H1 (cell line): ENCODE results near the gene DAB2IP. TPM values are rescaled to one million over a fixed set of nuclear protein-coding genes. Genes with fewer than 3 reads are reported as not detected.

Experiments used
- CTCF ChIA-PET: fragments of 300-600 bp; sonication (Branson Sonifier 250); formaldehyde crosslinking; loops from one replicate; lab custom pipeline; 2021; ENCODE audit not compliant: partially characterized antibody; lab: Charles Lee
- POLR2A ChIA-PET: fragments of 300-600 bp; sonication (Branson Sonifier 250); formaldehyde crosslinking; loops from one replicate; lab custom pipeline; 2021; ENCODE audit warnings: inconsistent platforms; ENCODE audit not compliant: partially characterized antibody; lab: Charles Lee
- DNase-seq, 2 experiments: peaks; one replicate each; pipeline versions ENCODE4 v3.0.0 to v3.0.0-alpha.2; 2010 to 2022; ENCODE audit warnings: low spot score in 2 of 2, low read depth in 1 of 2, mixed read lengths in 1 of 2
- FAIRE-seq: peaks from 2 replicates; lab custom pipeline; 2011; peaks lifted over from hg19 to GRCh38; lab: Jason Lieb, UNC
- H2AFZ ChIP-seq: 2 replicates; pipeline ENCODE4 v1.8.1; 2012; ENCODE audit warnings: low read length, inconsistent platforms
- H2AK5ac ChIP-seq: 2 replicates; pipeline ENCODE4 v1.6.1; 2013; ENCODE audit warnings: low read depth, low read length
- H2BK120ac ChIP-seq: replicated peaks from 2 replicates; pipeline ENCODE3; 2013; ENCODE audit warnings: low read depth, low read length, inconsistent platforms
- H2BK12ac ChIP-seq: 2 replicates; pipeline ENCODE4 v1.6.1; 2013; ENCODE audit warnings: low read depth, low read length
- H2BK15ac ChIP-seq: 2 replicates; pipeline ENCODE4 v1.6.1; 2013; ENCODE audit warnings: low read length
- H2BK20ac ChIP-seq: 2 replicates; pipeline ENCODE4 v1.6.1; 2013; ENCODE audit warnings: low read length
- H2BK5ac ChIP-seq: 2 replicates; pipeline ENCODE4 v1.6.1; 2013; ENCODE audit warnings: low read depth, low read length
- H3K14ac ChIP-seq: 2 replicates; pipeline ENCODE4 v1.6.1; 2013; ENCODE audit warnings: inconsistent platforms; ENCODE audit not compliant: insufficient read length
- H3K18ac ChIP-seq: 2 replicates; pipeline ENCODE4 v1.6.1; 2013; ENCODE audit warnings: low read length; ENCODE audit errors: extremely low read depth
- H3K23ac ChIP-seq: 2 replicates; pipeline ENCODE4 v1.6.1; 2013; ENCODE audit warnings: inconsistent platforms; ENCODE audit not compliant: insufficient read length
- H3K23me2 ChIP-seq: 2 replicates; pipeline ENCODE4 v1.6.1; 2013; ENCODE audit warnings: low read depth, low read length
- H3K27ac ChIP-seq: 2 replicates; pipeline ENCODE4 v1.6.1; 2011; ENCODE audit warnings: low read depth, low read length, inconsistent platforms
- H3K27me3 ChIP-seq, 4 experiments: replicated peaks in 1 of 4; 1 replicate in 1 of 4; 2 replicates in 3 of 4; pipeline versions ENCODE4 v1.6.1 to v1.8.1; 2011 to 2013; ENCODE audit warnings: low read length in 3 of 4, mild to moderate bottlenecking in 3 of 4, inconsistent platforms in 2 of 4, mixed read lengths in 2 of 4, moderate library complexity in 1 of 4; ENCODE audit not compliant: control insufficient read depth in 3 of 4, insufficient read depth in 3 of 4; ENCODE audit errors: extremely low read depth in 1 of 4
- H3K36me3 ChIP-seq, 4 experiments: 2 replicates each; pipeline versions ENCODE4 v1.6.1 to v1.8.1; 2011 to 2013; ENCODE audit warnings: mild to moderate bottlenecking in 4 of 4, low read length in 3 of 4, moderate library complexity in 2 of 4, control low read depth in 1 of 4, inconsistent platforms in 1 of 4; ENCODE audit not compliant: insufficient read depth in 4 of 4, control insufficient read depth in 2 of 4
- H3K4ac ChIP-seq: replicated peaks from 2 replicates; pipeline ENCODE3; 2013; ENCODE audit warnings: low read length, low read depth, mixed read lengths, inconsistent platforms; ENCODE audit not compliant: insufficient read length
- H3K4me1 ChIP-seq, 4 experiments: replicated peaks in 1 of 4; 1 replicate in 1 of 4; 2 replicates in 3 of 4; pipeline versions ENCODE4 v1.6.1 to v1.8.1; 2011 to 2013; ENCODE audit warnings: low read length in 3 of 4, inconsistent platforms in 2 of 4, mixed read lengths in 1 of 4; ENCODE audit not compliant: insufficient read depth in 4 of 4, control insufficient read depth in 3 of 4
- H3K4me2 ChIP-seq, 2 experiments: 2 replicates each; pipeline versions ENCODE4 v1.6.1 to v1.8.1; 2011 to 2013; ENCODE audit warnings: low read depth in 2 of 2, low read length in 2 of 2, control low read depth in 1 of 2, inconsistent platforms in 1 of 2, mild to moderate bottlenecking in 1 of 2; ENCODE audit not compliant: insufficient read depth in 1 of 2
- H3K4me3 ChIP-seq, 4 experiments: fragments of 200-600, 300-600 bp in 1 of 4; sonication (generic), shearing (Covaris generic), sonication (Bioruptor Twin) in 1 of 4; 2 replicates each; pipeline versions ENCODE4 v1.5.1 to v1.8.1; 2011 to 2016; ENCODE audit warnings: low read length in 4 of 4, low read depth in 3 of 4, control low read depth in 2 of 4, inconsistent platforms in 2 of 4, mild to moderate bottlenecking in 2 of 4, mixed read lengths in 1 of 4, moderate library complexity in 1 of 4; ENCODE audit not compliant: insufficient read depth in 2 of 4; ENCODE audit errors: extremely low read depth in 1 of 4
- H3K56ac ChIP-seq: replicated peaks from 2 replicates; pipeline ENCODE3; 2013; ENCODE audit warnings: low read depth, mild to moderate bottlenecking, mixed read lengths, low read length, inconsistent platforms; ENCODE audit not compliant: insufficient read length
- H3K79me1 ChIP-seq: 2 replicates; pipeline ENCODE4 v1.6.1; 2013; ENCODE audit warnings: low read depth, low read length, control low read depth
- H3K79me2 ChIP-seq, 2 experiments: 2 replicates each; pipeline versions ENCODE4 v1.6.1 to v1.8.1; 2012 to 2013; ENCODE audit warnings: low read length in 2 of 2, mild to moderate bottlenecking in 2 of 2, inconsistent platforms in 1 of 2; ENCODE audit not compliant: insufficient read depth in 2 of 2, control insufficient read depth in 1 of 2
- H3K9ac ChIP-seq, 4 experiments: replicated peaks in 1 of 4; 1 replicate in 1 of 4; 2 replicates in 3 of 4; pipeline versions ENCODE4 v1.6.1 to v1.8.1; 2011 to 2013; ENCODE audit warnings: low read depth in 3 of 4, low read length in 3 of 4, control low read depth in 2 of 4, mild to moderate bottlenecking in 2 of 4, moderate library complexity in 2 of 4, inconsistent platforms in 1 of 4; ENCODE audit errors: extremely low read depth in 1 of 4
- H3K9me3 ChIP-seq, 2 experiments: 2 replicates each; pipeline versions ENCODE4 v1.6.1 to v1.8.1; 2012 to 2013; ENCODE audit warnings: mild to moderate bottlenecking in 2 of 2, moderate library complexity in 2 of 2, control low read depth in 1 of 2, inconsistent platforms in 1 of 2, low read depth in 1 of 2, low read length in 1 of 2, mixed read lengths in 1 of 2; ENCODE audit not compliant: insufficient read depth in 2 of 2
- H4K20me1 ChIP-seq, 2 experiments: replicated peaks in 1 of 2; 2 replicates each; pipeline versions ENCODE3 to v1.8.1; 2011 to 2013; ENCODE audit warnings: inconsistent platforms in 2 of 2, low read length in 2 of 2, mild to moderate bottlenecking in 1 of 2; ENCODE audit not compliant: insufficient read depth in 2 of 2, control insufficient read depth in 1 of 2
- H4K5ac ChIP-seq: 2 replicates; pipeline ENCODE4 v1.6.1; 2013; ENCODE audit warnings: low read length, low read depth, mixed read lengths, inconsistent platforms; ENCODE audit not compliant: insufficient read length
- H4K8ac ChIP-seq: 2 replicates; pipeline ENCODE4 v1.8.0; 2013; ENCODE audit warnings: mild to moderate bottlenecking, moderate library complexity, low read length, inconsistent platforms; ENCODE audit not compliant: insufficient read depth; ENCODE audit errors: extremely low read depth
- H4K91ac ChIP-seq: replicated peaks from 2 replicates; pipeline ENCODE3; 2013; ENCODE audit warnings: low read length, mixed read lengths, inconsistent platforms; ENCODE audit not compliant: insufficient read length
- ASH2L ChIP-seq: fragments of 200-600, 300-600 bp; sonication (generic); IDR thresholded peaks from one replicate; pipeline ENCODE4 v1.7.1; 2017; ENCODE audit warnings: low read length
- CBX5 ChIP-seq: fragments of 300-800, 300-1000 bp; sonication (generic); IDR thresholded peaks from 2 replicates; pipeline ENCODE4 v1.7.1; 2016; ENCODE audit warnings: antibody characterized with exemption, low read length, low read depth
- E2F6 ChIP-seq: IDR thresholded peaks from 2 replicates; pipeline ENCODE4 v1.6.1; 2012; ENCODE audit warnings: inconsistent platforms
- EZH2 ChIP-seq: fragments of 200-600 bp; sonication (generic); IDR thresholded peaks from 2 replicates; pipeline ENCODE4 v1.7.1; 2012; ENCODE audit warnings: low read depth, mild to moderate bottlenecking, moderate library complexity, low read length, inconsistent platforms; ENCODE audit not compliant: severe bottlenecking
- GABPA ChIP-seq: IDR thresholded peaks from 2 replicates; pipeline ENCODE4 v1.6.1; 2011; ENCODE audit warnings: mild to moderate bottlenecking, low read length, moderate library complexity, borderline replicate concordance; ENCODE audit not compliant: insufficient read depth
- KDM1A ChIP-seq: fragments of 200-600, 300-600 bp; sonication (generic); IDR thresholded peaks from 2 replicates; pipeline ENCODE4 v1.7.1; 2016; ENCODE audit warnings: mild to moderate bottlenecking, low read length, borderline replicate concordance
- SUZ12 ChIP-seq: fragments of 200-600 bp; sonication (generic); IDR thresholded peaks from 2 replicates; pipeline ENCODE4 v1.6.1; 2012; ENCODE audit warnings: mild to moderate bottlenecking, inconsistent platforms, low read length, moderate library complexity, mixed read lengths
- ZNF274 ChIP-seq: IDR thresholded peaks from 2 replicates; pipeline ENCODE4 v1.7.0; 2012; ENCODE audit warnings: low read length, borderline replicate concordance; ENCODE audit errors: extremely low read depth
- WGBS, 2 experiments: shearing (Covaris generic) in 1 of 2; methylation state at CpG; one replicate each; pipeline versions ENCODE4 v1.1.6 to v1.1.7; 2013 to 2015; ENCODE audit warnings: low lambda C conversion rate in 2 of 2, mixed read lengths in 2 of 2, inconsistent platforms in 1 of 2, low coverage in 1 of 2, missing lambda C conversion rate in 1 of 2; ENCODE audit not compliant: insufficient replicate concordance in 2 of 2, insufficient coverage in 1 of 2, insufficient read length in 1 of 2; ENCODE audit errors: extremely low coverage in 1 of 2, missing lambda C conversion rate in 1 of 2; 5-methylcytosine and 5-hydroxymethylcytosine counted together
- polyA plus RNA-seq, 7 experiments: library from polyadenylated mRNA; depleted of rRNA in 3 of 7; stranded (reverse) in 5 of 7; unstranded in 2 of 7; fragments of >200 nt in 5 of 7; fragments of 200-250 nt in 2 of 7; gene quantifications; 1 replicate in 5 of 7; 2 replicates in 1 of 7; 4 replicates in 1 of 7; pipeline versions ENCODE4 v1.2.1 to v1.2.3, GENCODE V29; 2011 to 2013; ENCODE audit warnings: missing spikeins in 2 of 7, mixed read lengths in 2 of 7
- total RNA-seq: library from RNA; stranded (reverse); fragmentation: NEBNext Ultra II Directional; extraction: Animal tissue kit (Norgen Biotek cat#: 25700); gene quantifications from 2 replicates; pipeline ENCODE4 v1.2.1, GENCODE V29; 2021

Gene DAB2IP
- total and polyA plus RNA-seq, 2 of the 8 experiments (the other 6 are each of a cell fraction or from before 2014, with no cell fraction given) = 19.7 to 39.5 TPM

- no peak overlapping the region for H4K8ac ChIP-seq
- no peak overlapping the region for H2BK120ac ChIP-seq
- no peak overlapping the region for H3K4me3 ChIP-seq
- H3K23me2 ChIP-seq = no peaks in the 10 kb centered on the region
- ChIA-PET CTCF (interaction anchor here (1.0 to 3.1 kb wide), 2 partner anchors 12 to 71 kb away, joined by 3 to 7 read pairs; no protein-coding TSS in a partner anchor), POLR2A (interaction anchor here (0.8 kb wide), 1 partner anchor 8 kb away, joined by 5 read pairs; no protein-coding TSS in a partner anchor)
- no peak overlapping the region for H2AK5ac ChIP-seq
- no peaks in the 10 kb centered on the region for H3K27me3 ChIP-seq
- H2AFZ ChIP-seq = no peak overlapping the region
- no peak overlapping the region for H3K4ac ChIP-seq
- H3K79me2 ChIP-seq = peaks cover 0 to 4% of the 10 kb centered on the region in 2 experiments; a peak in 1 of 4 replicates
- no peak overlapping the region for H2BK20ac ChIP-seq
- H3K18ac ChIP-seq = no peak overlapping the region
- H3K4me1 ChIP-seq = no peaks in the 10 kb centered on the region
- H3K9me3 ChIP-seq = no peaks in the 10 kb centered on the region
- H3K14ac ChIP-seq = no peak overlapping the region
- H3K27ac ChIP-seq = no peak overlapping the region
- peaks cover 0 to 10% (median 7%) of the 10 kb centered on the region in 4 experiments; a peak in 5 of 8 replicates for H3K36me3 ChIP-seq
- no peak overlapping the region; the same call in 1 of the 2 replicates for H2BK5ac ChIP-seq
- H2BK15ac ChIP-seq = no peak overlapping the region
- H4K20me1 ChIP-seq = peaks cover 12 to 26% of the 10 kb centered on the region in 2 experiments
- H3K79me1 ChIP-seq = peaks cover 16% of the 10 kb centered on the region
- H3K4me2 ChIP-seq = no peak overlapping the region
- FAIRE-seq = no peak
- TF ChIP-seq CBX5 (no peak), E2F6 (no peak), SUZ12 (no peak), KDM1A (no peak), ASH2L (no peak), EZH2 (no peak), GABPA (no peak), ZNF274 (no peak)
- no peak overlapping the region for H3K56ac ChIP-seq
- H4K5ac ChIP-seq = no peak overlapping the region
- H3K23ac ChIP-seq = no peak overlapping the region
- DNase-seq = no peak
- no peak overlapping the region for H4K91ac ChIP-seq
- H2BK12ac ChIP-seq = no peak overlapping the region
- no peak overlapping the region for H3K9ac ChIP-seq
- 85% methylated on average over 9 of the region's 9 CpGs; no CpG with 5 or more reads in 1 of the 2 experiments for WGBS, 2 experiments
Measured at GRCh38 chr9:121758693-121759092, 107.3 kb downstream of the DAB2IP start.
